Heart left ventricle (tissue), 13 donors: ENCODE measurements around the gene AHCYL2.

ENCODE experiments used
- CTCF ChIP-seq, 12 donors: fragments of 200-600 bp; sonication (generic) in 4 of 12; IDR thresholded peaks; one replicate each; pipeline versions ENCODE4 v1.5.0 to v1.8.0; 2018 to 2022; ENCODE audit warnings: antibody characterized with exemption in 12 of 12, mild to moderate bottlenecking in 5 of 12
- POLR2A ChIP-seq, 2 donors: fragments of 450-650 bp; IDR thresholded peaks; one replicate each; pipeline ENCODE4 v1.6.1; 2017; ENCODE audit warnings: antibody characterized with exemption in 2 of 2, mild to moderate bottlenecking in 2 of 2, moderate library complexity in 2 of 2
- donor health status: ischemic (EF 13 %, LVEDD 7.1; RV severe dilation, severe dysfunction).
- donor health status: DM: no; HTN: yes; CAD: no.
- donor health status: DM: no; HTN: no; CAD: no.
- donor health status: ischemic (EF 25% LVEDD 6.9; RV normal size, moderate dysfunction).
- donor health status: ischemic (EF 25% LVEDD 5.7; RV mildly dilated, moderate dysfunction).
- donor health status: ischemic (EF 35%, LVEDD 5.7; RV mildly dilated, moderate dysfunction).
- donor health status: nonischemic (EF 11% LVEDD 7.7; RV severe dilation, severe dysfunction).
- donor health status: DM: yes; HTN: yes; CAD: no.
- donor health status: PGD.
- donor health status: ischemic (EF 29% LVEDD 5.4; RV normal size, mild dysfunction).
- donor health status: nonischemic (EF 23%, LVEDD 6.1; RV moderate dilation, normal function).

GRCh38 chr7:129347330-129347729 lies 122.5 kb downstream of the AHCYL2 start:
- TF ChIP-seq CTCF (IDR thresholded peaks at IDR 0.05) (no peak), POLR2A (IDR thresholded peaks at IDR 0.05) (no peak)
